Measurements from ENCODE around the gene U2AF2. TPM values are rescaled to one million over a fixed set of nuclear protein-coding genes. Genes with fewer than 3 reads are reported as not detected.
A peak's percentile ranks its signal among the peaks of the same experiment; 100 is the strongest.

U2AF2 gene
- polyA plus RNA-seq, 3 donors, result 160 to 218 (median 199) TPM

DNA sequence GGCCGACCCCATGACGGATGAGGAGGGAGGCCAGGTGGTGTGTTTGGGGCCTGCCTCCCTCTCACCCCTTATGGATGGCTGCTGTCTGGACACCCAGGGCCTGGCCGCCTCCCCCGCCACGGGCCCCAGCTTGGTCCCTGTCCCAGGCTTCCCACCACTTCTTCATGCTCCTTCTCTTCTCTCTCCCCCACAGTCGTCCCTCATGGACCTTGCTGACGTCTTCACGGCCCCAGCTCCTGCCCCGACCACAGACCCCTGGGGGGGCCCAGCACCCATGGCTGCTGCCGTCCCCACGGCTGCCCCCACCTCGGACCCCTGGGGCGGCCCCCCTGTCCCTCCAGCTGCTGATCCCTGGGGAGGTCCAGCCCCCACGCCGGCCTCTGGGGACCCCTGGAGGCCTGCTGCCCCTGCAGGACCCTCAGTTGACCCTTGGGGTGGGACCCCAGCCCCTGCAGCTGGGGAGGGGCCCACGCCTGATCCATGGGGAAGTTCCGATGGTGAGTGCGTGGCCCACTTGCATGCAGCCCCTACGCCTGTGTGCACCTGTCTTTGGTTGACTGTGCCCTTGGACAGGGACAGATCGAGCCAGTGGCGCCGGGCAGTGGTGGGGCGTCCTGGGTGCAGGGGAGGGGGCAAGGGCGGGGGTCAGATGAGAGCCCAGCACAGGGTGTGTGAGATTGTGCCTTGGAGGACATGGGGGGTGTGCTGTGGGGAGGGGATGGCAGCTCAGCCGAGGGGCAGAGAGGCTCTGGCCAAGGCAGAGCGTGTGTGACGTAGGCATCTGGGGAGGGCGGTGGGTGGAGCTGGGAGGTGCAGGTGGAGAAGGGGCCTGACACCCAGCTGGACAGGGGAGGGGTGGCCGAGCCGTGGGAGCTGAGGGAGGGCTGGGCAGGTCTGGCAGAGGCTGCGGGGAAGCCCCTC is 37.0 kb downstream of the U2AF2 start:
- no peak for DNase-seq (ENCODE audit: extremely low read depth in 1 of 11, low read depth in 9 of 11, low spot score in 4 of 11)

GRCh38 chr19:55692681-55693081 is 37.8 kb downstream of the U2AF2 start:
- no peak for DNase-seq (ENCODE audit: extremely low read depth in 1 of 11, low read depth in 9 of 11, low spot score in 4 of 11)

- DNase-seq (ENCODE audit: extremely low read depth in 1 of 11, low read depth in 9 of 11, low spot score in 4 of 11), result no peak
These were observed 38.6 kb downstream of the U2AF2 start for GRCh38 chr19:55693336-55693974.

DNA sequence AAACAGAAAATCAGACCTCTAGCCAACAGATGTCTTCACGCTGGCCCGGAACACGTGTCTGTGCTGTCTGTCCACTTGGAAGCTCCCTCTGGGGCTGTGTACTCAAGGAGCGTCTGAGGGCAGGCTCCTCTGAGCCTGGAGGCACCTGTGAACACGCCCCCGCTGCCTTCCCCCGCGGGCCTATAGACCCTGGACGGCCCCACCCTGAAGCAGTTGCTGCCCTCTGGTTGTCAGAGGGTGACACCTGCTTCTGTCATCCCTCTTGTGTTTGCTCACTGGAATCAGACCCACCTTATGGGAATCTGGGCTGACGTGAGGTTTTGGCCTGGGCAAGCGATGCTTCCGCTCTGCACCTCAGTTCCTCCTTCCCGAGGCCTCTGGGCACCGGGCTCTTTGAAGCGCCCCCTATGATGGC is 39.4 kb downstream of the U2AF2 start:
- no peak for DNase-seq (ENCODE audit: extremely low read depth in 1 of 11, low read depth in 9 of 11, low spot score in 4 of 11)

GRCh38 chr19:55694656-55695491 is 40.0 kb downstream of the U2AF2 start:
- DNase-seq (ENCODE audit: extremely low read depth in 1 of 11, low read depth in 9 of 11, low spot score in 4 of 11), result no peak

- no peak for DNase-seq (ENCODE audit: extremely low read depth in 1 of 11, low read depth in 9 of 11, low spot score in 4 of 11)
These were observed 40.9 kb downstream of the U2AF2 start for GRCh38 chr19:55695511-55696290.

DNA sequence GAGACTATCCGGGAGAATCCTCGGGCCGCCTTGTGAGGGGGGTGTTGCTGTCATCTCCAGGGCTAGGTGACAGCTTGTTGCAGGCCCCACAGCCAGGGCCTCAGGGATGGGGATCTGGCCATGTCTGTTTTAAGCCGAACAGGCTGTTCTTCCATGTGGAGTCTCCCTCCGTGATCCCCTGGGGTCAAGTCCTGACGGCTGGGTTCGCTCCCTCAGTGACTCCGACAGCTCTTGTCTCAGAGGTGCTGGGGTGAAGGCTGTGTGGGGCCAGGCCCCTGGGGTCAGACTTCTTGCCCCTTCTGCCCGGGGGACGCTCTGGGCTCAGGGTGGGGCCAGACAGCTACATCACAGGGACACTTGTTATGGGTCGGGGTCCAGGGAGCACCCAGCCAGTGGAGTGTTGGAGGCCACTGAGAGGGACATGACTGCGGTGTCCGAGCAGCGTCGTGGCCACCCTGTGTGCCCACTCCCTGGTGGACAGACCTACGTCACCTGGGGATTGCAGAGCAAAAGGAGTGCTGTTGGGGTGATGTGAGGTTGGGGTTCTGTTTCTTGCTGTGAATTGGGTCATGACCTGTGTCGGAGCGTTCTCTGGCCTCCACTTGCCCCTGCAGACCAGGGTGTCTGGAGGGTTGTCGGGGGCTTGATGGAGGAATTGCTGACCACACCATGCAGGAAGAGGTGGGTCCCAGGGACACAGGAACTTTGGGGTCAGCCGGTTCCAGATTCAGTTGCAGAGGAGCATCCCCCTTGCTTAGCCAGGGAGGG is 41.6 kb downstream of the U2AF2 start:
- no peak for DNase-seq (ENCODE audit: extremely low read depth in 1 of 11, low read depth in 9 of 11, low spot score in 4 of 11)

DNA sequence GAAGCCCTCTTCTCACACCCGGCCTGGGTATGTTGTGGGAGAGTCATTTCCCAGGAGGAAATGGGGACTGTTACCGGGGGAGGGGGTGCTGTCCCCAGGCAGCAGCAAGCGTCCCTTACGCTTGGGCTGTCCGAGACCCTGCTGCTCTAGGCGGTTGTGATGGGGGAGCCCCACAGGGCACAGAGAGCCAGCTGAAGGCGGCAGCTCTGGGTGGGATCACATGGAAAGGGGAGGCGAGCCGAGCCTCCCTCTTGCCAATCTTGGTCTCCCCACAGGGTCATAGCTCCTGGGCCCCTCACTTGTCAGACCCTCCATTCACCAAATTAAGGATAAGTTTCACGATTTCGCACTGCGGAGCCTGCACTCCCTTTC is 42.2 kb downstream of the U2AF2 start:
- DNase-seq (ENCODE audit: extremely low read depth in 1 of 11, low read depth in 9 of 11, low spot score in 4 of 11), result no peak

GRCh38 chr19:55697698-55698097 is 42.9 kb downstream of the U2AF2 start:
- no peak for DNase-seq (ENCODE audit: extremely low read depth in 1 of 11, low read depth in 9 of 11, low spot score in 4 of 11)

DNA sequence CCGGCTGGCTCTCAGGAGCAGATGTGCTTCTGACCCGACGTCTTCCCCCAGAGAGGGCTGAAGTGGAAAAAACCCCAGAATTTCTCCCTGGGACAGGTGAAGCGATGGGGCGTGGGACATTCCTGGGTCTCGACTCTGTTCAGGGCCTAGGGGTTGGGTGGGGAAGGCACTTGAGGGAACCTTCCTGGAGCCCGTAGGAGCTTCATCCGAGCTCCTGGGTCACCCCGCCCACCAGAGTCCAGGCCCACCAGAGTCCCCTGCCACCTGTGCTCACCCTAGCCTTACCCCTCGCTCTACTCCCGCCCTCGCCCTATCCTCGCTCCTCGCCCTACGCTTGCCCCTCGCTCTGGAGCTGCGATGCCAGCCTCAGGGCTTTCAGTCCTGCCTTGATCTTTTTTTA is 43.4 kb downstream of the U2AF2 start:
- no peak for DNase-seq (ENCODE audit: extremely low read depth in 1 of 11, low read depth in 9 of 11, low spot score in 4 of 11)

DNA sequence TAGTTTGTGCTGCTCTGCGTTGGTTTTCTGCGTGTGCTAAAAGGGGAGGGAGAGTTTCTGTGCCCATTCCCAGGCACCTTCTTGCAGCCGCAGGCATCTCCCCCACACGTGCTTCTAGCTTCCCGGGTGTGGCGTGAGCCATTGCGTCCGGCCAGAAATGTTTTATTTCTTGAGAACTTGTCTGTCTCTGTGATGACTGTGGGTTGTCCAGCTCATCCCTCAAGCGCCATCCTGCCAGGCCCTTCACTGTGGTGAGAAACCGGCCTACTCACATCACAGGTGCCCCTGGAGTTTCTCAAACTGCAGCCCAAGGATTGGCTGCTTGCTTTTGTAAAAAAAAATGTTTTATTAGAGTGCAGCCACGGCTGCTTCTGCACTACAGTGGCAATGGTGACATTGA is 44.4 kb downstream of the U2AF2 start:
- DNase-seq (ENCODE audit: extremely low read depth in 1 of 11, low read depth in 9 of 11, low spot score in 4 of 11), result no peak

DNA sequence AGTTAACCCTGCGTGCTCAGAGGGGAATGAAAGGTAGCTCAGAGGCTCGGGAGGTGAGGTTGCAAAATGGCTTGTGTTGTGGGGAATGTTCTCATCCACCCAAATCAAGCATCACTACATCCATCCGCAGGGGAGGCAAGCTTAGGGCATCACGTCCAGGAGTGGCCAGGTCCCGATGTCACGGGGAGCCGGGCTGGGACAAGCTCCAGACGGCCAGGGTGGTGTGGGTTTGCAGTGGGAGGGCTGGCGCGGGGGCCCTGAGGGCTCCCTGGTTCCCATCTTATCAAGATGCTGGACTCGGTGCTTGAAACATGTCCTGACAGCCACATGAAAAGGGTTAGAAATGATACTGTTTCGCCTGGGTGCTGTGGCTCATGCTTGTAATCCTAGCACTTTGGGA is 46.0 kb downstream of the U2AF2 start:
- DNase-seq (ENCODE audit: extremely low read depth in 1 of 11, low read depth in 9 of 11, low spot score in 4 of 11), result no peak

GRCh38 chr19:55702131-55702627 is 47.3 kb downstream of the U2AF2 start:
- no peak for DNase-seq (ENCODE audit: extremely low read depth in 1 of 11, low read depth in 9 of 11, low spot score in 4 of 11)

- DNase-seq (ENCODE audit: extremely low read depth in 1 of 11, low read depth in 9 of 11, low spot score in 4 of 11), result peak in 2 of 11 donors; percentile 20 to 47
These were observed 49.0 kb downstream of the U2AF2 start for GRCh38 chr19:55703790-55704215.

GRCh38 chr19:55704494-55705245 is 49.8 kb downstream of the U2AF2 start:
- DNase-seq (ENCODE audit: extremely low read depth in 1 of 11, low read depth in 9 of 11, low spot score in 4 of 11), result no peak

DNA sequence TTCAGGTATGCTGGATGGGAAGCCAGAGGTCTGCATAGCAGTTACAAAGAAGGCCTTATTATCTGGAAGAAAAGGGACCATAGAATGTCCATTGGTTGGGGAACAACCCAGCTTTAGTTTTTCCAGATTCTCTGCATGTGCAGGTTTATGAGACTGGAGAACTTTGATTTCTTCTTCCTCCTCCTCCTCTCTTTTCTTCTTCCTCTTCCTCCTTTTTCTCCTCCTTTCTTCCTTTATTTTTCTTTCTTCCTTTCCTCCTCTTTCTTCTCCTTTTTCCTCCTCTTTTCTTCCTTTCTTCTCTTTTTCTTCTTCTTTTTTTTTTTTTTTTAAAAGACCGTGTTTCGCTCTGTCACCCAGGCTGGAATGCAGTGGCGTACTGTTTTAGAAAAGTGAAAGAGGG is 51.1 kb downstream of the U2AF2 start:
- DNase-seq (ENCODE audit: extremely low read depth in 1 of 11, low read depth in 9 of 11, low spot score in 4 of 11), result no peak

- no peak for DNase-seq (ENCODE audit: extremely low read depth in 1 of 11, low read depth in 9 of 11, low spot score in 4 of 11)
These were observed 56.9 kb downstream of the U2AF2 start for GRCh38 chr19:55711719-55712118.

All from renal cortex interstitium (tissue), 11 donors.